ENCODE data around the gene MMD. TPM values are rescaled to one million over a fixed set of nuclear protein-coding genes. Genes with fewer than 3 reads are reported as not detected.
"Not testable (repeated sequence)": the region's sequence is repeated elsewhere in the genome, so short reads cannot be mapped to it uniquely, and the experiment has no call there.

Gene MMD
- polyA plus RNA-seq, 1 donor from 2014 or later, result 111 TPM

GRCh38 chr17:55465771-55466170, 44.1 kb upstream of the MMD start:
- not testable (repeated sequence) for H3K4me2 ChIP-seq (ENCODE audit: low read length); H3K9me3 ChIP-seq (ENCODE audit: low read length); H3K9ac ChIP-seq (ENCODE audit: low read length); H3K4me3 ChIP-seq (ENCODE audit: low read length); H3K9me2 ChIP-seq (ENCODE audit: insufficient read depth, low read length); H3K27me3 ChIP-seq (ENCODE audit: insufficient read depth, low read depth, low read length); H3K79me2 ChIP-seq (replicated peaks; ENCODE audit: insufficient read depth, low read length); H3K36me3 ChIP-seq (ENCODE audit: insufficient read depth, low read length); H2AFZ ChIP-seq (ENCODE audit: low read depth, low read length); H3F3A ChIP-seq (ENCODE audit: insufficient read depth, low read length, poor library complexity, severe bottlenecking); H4K20me1 ChIP-seq (ENCODE audit: insufficient read depth); H3K27ac ChIP-seq (ENCODE audit: low read length)

- H4K20me1 ChIP-seq (ENCODE audit: insufficient read depth), result no peaks in the 10 kb centered on the region
- H2AFZ ChIP-seq (ENCODE audit: low read depth, low read length), result no peak overlapping the region
- no peaks in the 10 kb centered on the region for H3K9me3 ChIP-seq (ENCODE audit: low read length)
- TF ChIP-seq POLR2AphosphoS5 (IDR thresholded peaks at IDR 0.05) (no peak), CTCF (IDR thresholded peaks at IDR 0.05; ENCODE audit: poor library complexity, severe bottlenecking) (no peak), EP300 (conservative IDR thresholded peaks at IDR 0.05; ENCODE audit: poor library complexity, severe bottlenecking) (no peak), EZH2 (IDR thresholded peaks at IDR 0.05; ENCODE audit: borderline replicate concordance, insufficient read depth, low read length, poor library complexity, severe bottlenecking) (no peak), SMC3 (conservative IDR thresholded peaks at IDR 0.05; ENCODE audit: poor library complexity) (no peak), MXI1 (conservative IDR thresholded peaks at IDR 0.05; ENCODE audit: poor library complexity, severe bottlenecking) (no peak), RAD21 (conservative IDR thresholded peaks at IDR 0.05) (no peak), TAF1 (IDR thresholded peaks at IDR 0.05; ENCODE audit: low read depth) (no peak), REST (IDR thresholded peaks at IDR 0.05; ENCODE audit: borderline replicate concordance) (no peak)
- no peaks in the 10 kb centered on the region for H3K9me2 ChIP-seq (ENCODE audit: insufficient read depth, low read length)
- no peak overlapping the region for H3K4me2 ChIP-seq (ENCODE audit: low read length)
- no peaks in the 10 kb centered on the region for H3F3A ChIP-seq (ENCODE audit: insufficient read depth, low read length, poor library complexity, severe bottlenecking)
- no peaks in the 10 kb centered on the region for H3K79me2 ChIP-seq (replicated peaks; ENCODE audit: insufficient read depth, low read length)
- no peak overlapping the region for H3K4me3 ChIP-seq (ENCODE audit: low read length)
- H3K36me3 ChIP-seq (ENCODE audit: insufficient read depth, low read length), result no peaks in the 10 kb centered on the region
- no peak overlapping the region for H3K27ac ChIP-seq (ENCODE audit: low read length)
- no peak overlapping the region for H3K9ac ChIP-seq (ENCODE audit: low read length)
- no peaks in the 10 kb centered on the region for H3K27me3 ChIP-seq (ENCODE audit: insufficient read depth, low read depth, low read length)
Measured at GRCh38 chr17:55463600-55463999, 42.0 kb upstream of the MMD start.

- Histone ChIP-seq H3K9me2 (ENCODE audit: insufficient read depth, low read length) (no peaks in the 10 kb centered on the region), H3K27ac (ENCODE audit: low read length) (no peak overlapping the region), H3K9ac (ENCODE audit: low read length) (no peak overlapping the region), H3K36me3 (ENCODE audit: insufficient read depth, low read length) (no peaks in the 10 kb centered on the region), H3K9me3 (ENCODE audit: low read length) (no peaks in the 10 kb centered on the region), H3K4me3 (ENCODE audit: low read length) (no peak overlapping the region), H3K27me3 (ENCODE audit: insufficient read depth, low read depth, low read length) (no peaks in the 10 kb centered on the region), H3F3A (ENCODE audit: insufficient read depth, low read length, poor library complexity, severe bottlenecking) (no peaks in the 10 kb centered on the region), H4K20me1 (ENCODE audit: insufficient read depth) (no peaks in the 10 kb centered on the region), H3K4me2 (ENCODE audit: low read length) (no peak overlapping the region), H2AFZ (ENCODE audit: low read depth, low read length) (no peak overlapping the region), H3K79me2 (replicated peaks; ENCODE audit: insufficient read depth, low read length) (no peaks in the 10 kb centered on the region)
- TF ChIP-seq SMC3 (conservative IDR thresholded peaks at IDR 0.05; ENCODE audit: poor library complexity), result no peak
- no peak for TF ChIP-seq POLR2AphosphoS5 (IDR thresholded peaks at IDR 0.05)
- TF ChIP-seq RAD21 (conservative IDR thresholded peaks at IDR 0.05), result no peak
- no peak for TF ChIP-seq EZH2 (IDR thresholded peaks at IDR 0.05; ENCODE audit: borderline replicate concordance, insufficient read depth, low read length, poor library complexity, severe bottlenecking)
- TF ChIP-seq CTCF (IDR thresholded peaks at IDR 0.05; ENCODE audit: poor library complexity, severe bottlenecking), result no peak
- TF ChIP-seq REST (IDR thresholded peaks at IDR 0.05; ENCODE audit: borderline replicate concordance), result no peak
Measured at GRCh38 chr17:55462711-55463110, 41.1 kb upstream of the MMD start.
